Measurements from ENCODE around the gene ZNF407.

Gene ZNF407

GRCh38 chr18:74732380-74732779 is 134.7 kb downstream of the ZNF407 start:
- DNase-seq, result no peak

- no peak for DNase-seq
These were observed 135.9 kb downstream of the ZNF407 start for GRCh38 chr18:74733598-74733997.

GRCh38 chr18:74734013-74734444 is 136.4 kb downstream of the ZNF407 start:
- no peak for DNase-seq

- DNase-seq, result no peak
These were observed 142.3 kb downstream of the ZNF407 start for GRCh38 chr18:74739926-74740325.

- no peak for DNase-seq
These were observed 145.0 kb downstream of the ZNF407 start for GRCh38 chr18:74742573-74743243.

- DNase-seq, result no peak
These were observed 148.1 kb downstream of the ZNF407 start for GRCh38 chr18:74745633-74746403.

- no peak for DNase-seq
These were observed 151.1 kb downstream of the ZNF407 start for GRCh38 chr18:74748809-74749208.

- DNase-seq, result no peak
These were observed 161.3 kb downstream of the ZNF407 start for GRCh38 chr18:74758995-74759394.

- DNase-seq, result no peak
These were observed 162.4 kb downstream of the ZNF407 start for GRCh38 chr18:74760026-74760425.

- no peak for DNase-seq
These were observed 162.8 kb downstream of the ZNF407 start for GRCh38 chr18:74760436-74760835.

- DNase-seq, result no peak
These were observed 168.6 kb downstream of the ZNF407 start for GRCh38 chr18:74766251-74766650.

- no peak for DNase-seq
These were observed 170.4 kb downstream of the ZNF407 start for GRCh38 chr18:74768096-74768495.

GRCh38 chr18:74773171-74773624 is 175.5 kb downstream of the ZNF407 start:
- DNase-seq, result no peak

- DNase-seq, result no peak
These were observed 176.8 kb downstream of the ZNF407 start for GRCh38 chr18:74774486-74774885.

- no peak for DNase-seq
These were observed 177.6 kb downstream of the ZNF407 start for GRCh38 chr18:74775239-74775638.

GRCh38 chr18:74778191-74778847 is 180.6 kb downstream of the ZNF407 start:
- DNase-seq, result no peak

GRCh38 chr18:74784752-74785151 is 187.1 kb downstream of the ZNF407 start:
- DNase-seq, result no peak

- no peak for DNase-seq
These were observed 188.0 kb downstream of the ZNF407 start for GRCh38 chr18:74785632-74786031.

- DNase-seq, result no peak
These were observed 191.0 kb downstream of the ZNF407 start for GRCh38 chr18:74788657-74789056.

GRCh38 chr18:74789078-74789477 is 191.4 kb downstream of the ZNF407 start:
- no peak for DNase-seq

- no peak for DNase-seq
These were observed 192.8 kb downstream of the ZNF407 start for GRCh38 chr18:74790451-74790850.

- no peak for DNase-seq
These were observed 194.0 kb downstream of the ZNF407 start for GRCh38 chr18:74791501-74792194.

- no peak for DNase-seq
These were observed 196.1 kb downstream of the ZNF407 start for GRCh38 chr18:74793746-74794145.
